GM06990 (cell line): ENCODE results near the gene NEMF.
A peak's percentile ranks its signal among the peaks of the same experiment; 100 is the strongest.

Experiments
- DNase-seq: peaks from one replicate; pipeline ENCODE4 v3.0.0-alpha.2; 2011; ENCODE audit not compliant: insufficient read length; ENCODE audit errors: extremely low read depth
- H3K27me3 ChIP-seq: replicated peaks from 2 replicates; pipeline ENCODE4 v1.6.0; 2011; ENCODE audit warnings: low read length; ENCODE audit not compliant: control insufficient read depth, insufficient read depth
- H3K36me3 ChIP-seq: 2 replicates; pipeline ENCODE4 v1.5.1; 2011; ENCODE audit warnings: low read length; ENCODE audit not compliant: control insufficient read depth, insufficient read depth
- H3K4me3 ChIP-seq: replicated peaks from 2 replicates; pipeline ENCODE4 v1.5.1; 2011; ENCODE audit warnings: low read depth, mild to moderate bottlenecking, control low read depth, low read length
- CTCF ChIP-seq: IDR thresholded peaks from 2 replicates; pipeline ENCODE4 v1.5.1; 2011; ENCODE audit warnings: low read length, control low read depth, mild to moderate bottlenecking, inconsistent platforms; ENCODE audit not compliant: insufficient read depth, poor library complexity, severe bottlenecking

Gene NEMF

GRCh38 chr14:49768301-49769121, 84.1 kb downstream of the NEMF start:
- H3K27me3 ChIP-seq = no peaks in the 10 kb centered on the region
- no peak for TF ChIP-seq CTCF
- peak overlapping the region; percentile 83 for H3K4me3 ChIP-seq
- peak; percentile 73 for DNase-seq
- no peaks in the 10 kb centered on the region for H3K36me3 ChIP-seq

GRCh38 chr14:49767571-49768300, 84.9 kb downstream of the NEMF start, which contains the start of gene KLHDC2:
KLHDC2 (plus strand) TSS chr14:49768153; CDS start chr14:49768469, 316 bp downstream.
- no peaks in the 10 kb centered on the region for H3K27me3 ChIP-seq
- H3K4me3 ChIP-seq = peak within 1 kb of the TSS; percentile 83
- DNase-seq = peak; percentile 93
- no peaks in the 10 kb centered on the region for H3K36me3 ChIP-seq
- peak; percentile 2 for TF ChIP-seq CTCF

- TF ChIP-seq CTCF = no peak
- DNase-seq = no peak
- no peaks in the 10 kb centered on the region for H3K27me3 ChIP-seq
- H3K36me3 ChIP-seq = no peaks in the 10 kb centered on the region
- H3K4me3 ChIP-seq = peak overlapping the region; percentile 67
These were observed 85.4 kb downstream of the NEMF start for GRCh38 chr14:49767270-49767570.

DNA sequence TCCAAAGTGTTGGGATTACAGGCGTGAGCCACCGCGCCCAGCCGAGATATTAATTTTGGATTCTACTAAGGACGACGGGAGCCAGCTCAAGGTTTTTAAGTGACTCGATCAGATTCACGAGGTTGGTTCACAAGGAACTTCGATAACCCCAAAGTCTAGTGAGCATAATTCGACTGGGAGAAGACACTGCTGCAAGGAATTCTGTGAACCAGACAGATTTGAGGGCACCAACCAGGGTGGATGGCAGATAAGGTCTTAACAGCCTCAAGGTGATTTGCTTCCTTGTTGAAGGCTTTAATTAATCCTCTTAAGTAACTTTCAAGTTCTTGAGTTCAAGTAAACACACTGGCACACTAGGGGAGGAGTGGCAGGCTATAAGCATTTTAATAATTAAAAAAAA, 85.7 kb downstream of the NEMF start:
- no peak for DNase-seq
- Histone ChIP-seq H3K4me3 (peak overlapping the region; percentile 67), H3K27me3 (no peaks in the 10 kb centered on the region), H3K36me3 (no peaks in the 10 kb centered on the region)
- no peak for TF ChIP-seq CTCF

- Histone ChIP-seq H3K36me3 (no peaks in the 10 kb centered on the region), H3K4me3 (no peak overlapping the region), H3K27me3 (no peaks in the 10 kb centered on the region)
- DNase-seq = no peak
- no peak for TF ChIP-seq CTCF
These were observed 90.6 kb downstream of the NEMF start for GRCh38 chr14:49761839-49762551.
